Gastroesophageal sphincter (tissue), 4 donors: ENCODE results near the gene CDK4. TPM values are rescaled to one million over a fixed set of nuclear protein-coding genes. Genes with fewer than 3 reads are reported as not detected.

ENCODE experiments used
- ATAC-seq: fragments of 150-250 bp; one replicate; pipeline ENCODE4 v1.9.1; 2016; ENCODE audit warnings: mild to moderate bottlenecking, moderate library complexity
- H3K27ac ChIP-seq, 4 donors: fragments of 200-600 bp; sonication (generic) in 3 of 4; 1 replicate in 3 of 4; 2 replicates in 1 of 4; pipeline ENCODE4 v1.5.1; 2016 to 2019
- H3K27me3 ChIP-seq: fragments of 200-600 bp; sonication (generic); one replicate; pipeline ENCODE4 v1.5.1; 2019
- H3K36me3 ChIP-seq, 2 donors: fragments of 200-600 bp; sonication (generic); one replicate each; pipeline ENCODE4 v1.5.1; 2019; ENCODE audit warnings: control low read depth in 1 of 2
- H3K4me1 ChIP-seq, 3 donors: fragments of 200-600 bp; sonication (generic); 1 replicate in 2 of 3; 2 replicates in 1 of 3; pipeline ENCODE4 v1.5.1; 2016 to 2019; ENCODE audit warnings: control low read depth in 2 of 3
- H3K4me3 ChIP-seq, 2 donors: fragments of 200-600 bp; sonication (generic); one replicate each; pipeline ENCODE4 v1.5.1; 2019; ENCODE audit warnings: mild to moderate bottlenecking in 1 of 2, moderate library complexity in 1 of 2
- H3K9me3 ChIP-seq, 3 donors: fragments of 200-600 bp; sonication (generic); one replicate each; pipeline ENCODE4 v1.5.1; 2017 to 2019; ENCODE audit warnings: control low read depth in 2 of 3
- EP300 ChIP-seq: sonication (generic); formaldehyde crosslinking; IDR thresholded peaks from one replicate; pipeline ENCODE4 v1.6.1; 2017; ENCODE audit warnings: antibody characterized with exemption, mild to moderate bottlenecking
- POLR2A ChIP-seq, 2 donors: fragments of 450-650 bp; IDR thresholded peaks; one replicate each; pipeline ENCODE4 v1.6.1; 2017; ENCODE audit warnings: antibody characterized with exemption in 2 of 2, mild to moderate bottlenecking in 2 of 2, moderate library complexity in 1 of 2
- POLR2AphosphoS5 ChIP-seq: sonication (generic); formaldehyde crosslinking; IDR thresholded peaks from one replicate; pipeline ENCODE4 v1.6.1; 2017; ENCODE audit warnings: antibody characterized with exemption
- WGBS, 2 donors: methylation state at CpG; one replicate each; pipeline ENCODE4 v1.1.5; 2018; ENCODE audit warnings: low coverage in 1 of 2; 5-methylcytosine and 5-hydroxymethylcytosine counted together
- total RNA-seq, 4 donors: library from RNA; depleted of rRNA; stranded (reverse); fragments of >200 nt; gene quantifications; one replicate each; pipeline ENCODE4 v1.1.0, GENCODE V29; 2016
- TF ChIP-seq, protein P1 (sequence below), 4 experiments: fragments of 200-600 bp in 2 of 4; fragments of 450-650 bp in 2 of 4; sonication (generic) in 1 of 4; IDR thresholded peaks; one replicate each; pipeline ENCODE4 v1.5.1; 2017 to 2019; ENCODE audit warnings: antibody characterized with exemption in 4 of 4, mild to moderate bottlenecking in 2 of 4, moderate library complexity in 2 of 4

Gene CDK4
- total RNA-seq, 4 donors from 2014 or later: 56.7 to 107 (median 101) TPM

DNA sequence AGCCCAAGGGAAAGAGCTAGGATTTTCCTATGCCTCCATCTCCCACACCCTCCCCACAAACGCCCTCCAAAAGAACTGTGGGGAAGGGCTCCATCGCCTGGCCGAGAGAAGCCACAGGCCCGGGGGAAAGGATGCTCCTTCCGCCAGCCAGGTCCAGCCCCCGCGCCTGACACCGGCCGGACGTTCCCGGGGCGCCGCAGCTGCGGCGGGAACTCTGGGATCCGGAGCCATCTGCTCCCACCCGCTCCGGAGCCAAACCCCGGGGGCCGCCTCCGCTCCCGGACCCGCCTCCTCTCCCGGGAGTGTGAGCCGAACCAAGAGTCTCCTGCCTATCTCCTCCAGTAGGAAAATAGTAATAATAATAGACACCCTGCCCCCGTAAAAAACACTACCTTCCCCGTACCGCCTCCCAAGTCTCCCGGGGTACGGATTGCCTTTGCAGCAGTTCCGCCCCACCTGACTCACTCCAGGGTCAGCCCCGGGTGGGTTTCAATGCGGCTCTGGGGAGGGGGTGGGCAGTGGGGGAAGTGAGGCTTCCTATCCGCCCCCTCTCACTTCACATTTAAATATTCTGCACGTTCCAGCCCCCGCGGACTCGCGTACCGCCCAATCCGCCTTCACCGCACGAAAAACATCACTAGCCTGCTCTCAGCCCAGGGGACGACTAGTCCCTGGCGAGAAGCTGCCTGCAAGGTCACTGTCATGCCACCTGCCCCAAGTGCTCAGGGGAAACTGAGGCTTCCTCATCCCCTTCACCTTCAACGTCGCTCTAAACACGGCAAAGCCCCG is 16.0 kb downstream of the CDK4 start:
- TF ChIP-seq EP300 (no peak), POLR2A (IDR thresholded peaks at IDR 0.05) (no peak), POLR2AphosphoS5 (no peak)
- TF ChIP-seq, protein P1, sequence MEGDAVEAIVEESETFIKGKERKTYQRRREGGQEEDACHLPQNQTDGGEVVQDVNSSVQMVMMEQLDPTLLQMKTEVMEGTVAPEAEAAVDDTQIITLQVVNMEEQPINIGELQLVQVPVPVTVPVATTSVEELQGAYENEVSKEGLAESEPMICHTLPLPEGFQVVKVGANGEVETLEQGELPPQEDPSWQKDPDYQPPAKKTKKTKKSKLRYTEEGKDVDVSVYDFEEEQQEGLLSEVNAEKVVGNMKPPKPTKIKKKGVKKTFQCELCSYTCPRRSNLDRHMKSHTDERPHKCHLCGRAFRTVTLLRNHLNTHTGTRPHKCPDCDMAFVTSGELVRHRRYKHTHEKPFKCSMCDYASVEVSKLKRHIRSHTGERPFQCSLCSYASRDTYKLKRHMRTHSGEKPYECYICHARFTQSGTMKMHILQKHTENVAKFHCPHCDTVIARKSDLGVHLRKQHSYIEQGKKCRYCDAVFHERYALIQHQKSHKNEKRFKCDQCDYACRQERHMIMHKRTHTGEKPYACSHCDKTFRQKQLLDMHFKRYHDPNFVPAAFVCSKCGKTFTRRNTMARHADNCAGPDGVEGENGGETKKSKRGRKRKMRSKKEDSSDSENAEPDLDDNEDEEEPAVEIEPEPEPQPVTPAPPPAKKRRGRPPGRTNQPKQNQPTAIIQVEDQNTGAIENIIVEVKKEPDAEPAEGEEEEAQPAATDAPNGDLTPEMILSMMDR (IDR thresholded peaks at IDR 0.05): peak in 2 of 4 experiments; percentile 10 to 20
- Histone ChIP-seq H3K27me3 (peaks cover 98% of the 10 kb centered on the region), H3K27ac (no peak overlapping the region), H3K4me3 (peak overlapping the region in 1 of 2 donors; percentile 26), H3K4me1 (peaks cover 4 to 39% (median 31%) of the 10 kb centered on the region in 3 donors), H3K36me3 (no peaks in the 10 kb centered on the region), H3K9me3 (no peaks in the 10 kb centered on the region)
- WGBS, 2 donors: 15 to 27% methylated on average over 6 to 12 of the region's 49 CpGs
- ATAC-seq: no peak

DNA sequence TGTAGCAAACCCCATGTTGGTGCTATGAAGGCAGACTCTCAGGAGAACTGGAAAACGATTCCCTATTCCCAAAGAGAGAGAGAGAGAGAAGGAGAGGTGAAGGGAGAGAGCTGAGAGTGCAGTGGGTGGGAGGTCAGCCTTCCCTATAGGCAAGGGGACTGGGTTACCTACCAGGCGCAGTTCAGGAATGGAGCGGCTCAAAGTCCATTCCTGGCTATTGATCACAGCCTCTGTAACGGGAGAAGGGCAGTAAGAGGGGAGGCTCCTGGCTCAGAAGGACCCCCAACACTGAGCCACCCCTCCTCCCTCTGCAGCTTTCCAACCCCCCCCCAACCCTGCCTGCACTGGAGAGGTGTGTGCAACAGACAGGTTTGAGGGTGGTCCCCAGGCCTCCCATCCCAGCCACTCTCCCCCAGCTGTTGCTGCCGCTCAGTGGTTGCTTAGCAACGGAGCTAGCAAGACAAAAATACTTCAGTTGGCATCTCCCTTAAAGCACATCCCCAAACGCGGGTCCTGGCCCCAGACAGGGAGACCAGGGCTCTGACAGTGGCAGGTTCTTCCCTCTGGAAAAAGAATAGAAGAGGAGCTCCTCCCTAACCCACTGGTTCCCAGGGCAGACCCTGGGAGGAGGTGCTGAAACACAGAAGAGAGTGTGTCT is 16.8 kb downstream of the CDK4 start:
- ATAC-seq: no peak
- peaks cover 98% of the 10 kb centered on the region for H3K27me3 ChIP-seq
- TF ChIP-seq POLR2A (IDR thresholded peaks at IDR 0.05) (no peak), EP300 (no peak), POLR2AphosphoS5 (no peak)
- TF ChIP-seq, protein P1 (IDR thresholded peaks at IDR 0.05): no peak
- H3K4me1 ChIP-seq: peaks cover 4 to 39% (median 31%) of the 10 kb centered on the region in 3 donors
- no peaks in the 10 kb centered on the region for H3K9me3 ChIP-seq
- 28 to 39% methylated on average over 3 to 6 of the region's 8 CpGs for WGBS, 2 donors
- peak overlapping the region in 1 of 2 donors; percentile 26 for H3K4me3 ChIP-seq
- H3K27ac ChIP-seq: no peak overlapping the region
- no peaks in the 10 kb centered on the region for H3K36me3 ChIP-seq

DNA sequence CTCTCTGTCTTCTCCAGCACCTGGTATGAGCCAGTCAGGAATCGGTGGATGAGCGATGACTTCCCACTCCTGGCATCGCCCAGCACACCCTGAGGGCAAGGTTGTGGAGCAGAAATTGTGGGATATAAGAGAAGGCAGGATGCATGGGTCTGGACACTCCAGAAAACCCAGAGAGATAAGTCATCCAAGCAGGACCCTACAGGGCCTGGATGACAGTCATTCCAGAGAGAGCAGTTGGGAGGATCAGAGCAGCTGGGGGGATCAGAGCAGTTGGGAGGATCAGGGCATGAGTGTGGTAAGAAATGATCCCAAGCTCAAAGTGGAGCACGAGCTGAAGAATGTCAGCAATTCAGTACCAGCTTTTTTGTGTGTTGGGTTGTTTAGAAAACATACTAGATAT is 17.5 kb downstream of the CDK4 start:
- no peaks in the 10 kb centered on the region for H3K9me3 ChIP-seq
- TF ChIP-seq EP300 (no peak), POLR2AphosphoS5 (no peak), POLR2A (IDR thresholded peaks at IDR 0.05) (no peak)
- TF ChIP-seq, protein P1 (IDR thresholded peaks at IDR 0.05): no peak
- 43 to 89% methylated on average over 1 to 3 of the region's 4 CpGs for WGBS, 2 donors
- peaks cover 4 to 39% (median 31%) of the 10 kb centered on the region in 3 donors for H3K4me1 ChIP-seq
- no peak for ATAC-seq
- H3K4me3 ChIP-seq: no peak overlapping the region
- H3K27ac ChIP-seq: no peak overlapping the region
- no peaks in the 10 kb centered on the region for H3K36me3 ChIP-seq
- peaks cover 98% of the 10 kb centered on the region for H3K27me3 ChIP-seq

DNA sequence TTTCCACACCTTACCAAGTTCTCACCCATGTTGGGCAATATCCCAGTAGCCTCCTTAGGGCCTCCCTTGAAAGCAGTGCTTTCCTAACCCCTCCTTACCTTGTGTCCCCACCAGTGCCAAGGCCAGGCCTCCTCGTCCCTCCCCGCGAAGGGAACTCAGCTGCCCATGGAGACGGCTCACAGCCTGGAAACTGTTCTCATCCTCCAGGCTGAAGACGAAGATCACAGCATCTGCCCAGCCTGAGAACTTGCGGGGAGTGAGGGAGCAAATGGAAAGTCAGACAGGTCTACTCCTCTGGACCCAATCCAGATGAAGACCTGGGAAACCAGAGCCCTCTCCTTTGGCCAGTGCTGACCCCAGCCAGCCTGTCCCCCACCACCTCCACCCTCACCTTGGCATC is 18.2 kb downstream of the CDK4 start:
- 100% methylated on average over 1 of the region's 6 CpGs; no CpG with 5 or more reads in 1 of the 2 donors for WGBS, 2 donors
- H3K27me3 ChIP-seq: peaks cover 94% of the 10 kb centered on the region
- no peak overlapping the region for H3K4me3 ChIP-seq
- ATAC-seq: no peak
- TF ChIP-seq EP300 (no peak), POLR2AphosphoS5 (no peak)
- TF ChIP-seq, protein P1 (IDR thresholded peaks at IDR 0.05): no peak
- peaks cover 4 to 37% (median 30%) of the 10 kb centered on the region in 3 donors for H3K4me1 ChIP-seq
- no peaks in the 10 kb centered on the region for H3K9me3 ChIP-seq
- H3K27ac ChIP-seq: no peak overlapping the region
- no peaks in the 10 kb centered on the region for H3K36me3 ChIP-seq
